GM08714 (cell line): ENCODE data around the gene RNASEH1.

ENCODE experiments used
- H3K4me3 ChIP-seq: fragments of 200-500 bp; sonication (Bioruptor generic); 2 replicates; pipeline ENCODE4 v1.5.1; 2014; ENCODE audit warnings: mild to moderate bottlenecking, low read length, inconsistent platforms
- ZNF274 ChIP-seq: IDR thresholded peaks from 2 replicates; pipeline ENCODE4 v1.6.1; 2012; ENCODE audit warnings: mild to moderate bottlenecking, low read depth, low read length

Gene RNASEH1

GRCh38 chr2:3598197-3598910 lies 40.2 kb upstream of the RNASEH1 start:
- H3K4me3 ChIP-seq, result no peak overlapping the region
- no peak for TF ChIP-seq ZNF274

- H3K4me3 ChIP-seq, result no peak overlapping the region
- no peak for TF ChIP-seq ZNF274
These were observed 39.4 kb upstream of the RNASEH1 start for GRCh38 chr2:3597567-3597966.

GRCh38 chr2:3596901-3597417 lies 38.8 kb upstream of the RNASEH1 start:
- H3K4me3 ChIP-seq, result no peak overlapping the region
- no peak for TF ChIP-seq ZNF274

- no peak for TF ChIP-seq ZNF274
- no peak overlapping the region for H3K4me3 ChIP-seq
These were observed 37.9 kb upstream of the RNASEH1 start for GRCh38 chr2:3595985-3596384.

- H3K4me3 ChIP-seq, result no peak overlapping the region
- TF ChIP-seq ZNF274, result no peak
These were observed 37.3 kb upstream of the RNASEH1 start for GRCh38 chr2:3595404-3595803.

GRCh38 chr2:3594493-3595281 lies 36.6 kb upstream of the RNASEH1 start, which contains the start of gene COLEC11:
COLEC11 (plus strand) TSS chr2:3595112; CDS start chr2:3604341, 9,229 bp downstream.
- no peak within 1 kb of the TSS for H3K4me3 ChIP-seq
- TF ChIP-seq ZNF274, result no peak

- H3K4me3 ChIP-seq, result no peak overlapping the region
- TF ChIP-seq ZNF274, result no peak
These were observed 31.0 kb upstream of the RNASEH1 start for GRCh38 chr2:3589086-3589485.

- H3K4me3 ChIP-seq, result no peak overlapping the region
- TF ChIP-seq ZNF274, result no peak
These were observed 30.0 kb upstream of the RNASEH1 start for GRCh38 chr2:3588084-3588483.

GRCh38 chr2:3587432-3587831 lies 29.3 kb upstream of the RNASEH1 start:
- no peak for TF ChIP-seq ZNF274
- no peak overlapping the region for H3K4me3 ChIP-seq

GRCh38 chr2:3587021-3587420 lies 28.9 kb upstream of the RNASEH1 start:
- no peak overlapping the region for H3K4me3 ChIP-seq
- TF ChIP-seq ZNF274, result no peak

GRCh38 chr2:3586220-3586619 lies 28.1 kb upstream of the RNASEH1 start:
- no peak overlapping the region for H3K4me3 ChIP-seq
- no peak for TF ChIP-seq ZNF274

GRCh38 chr2:3585261-3586109 lies 27.4 kb upstream of the RNASEH1 start:
- no peak overlapping the region for H3K4me3 ChIP-seq
- no peak for TF ChIP-seq ZNF274

GRCh38 chr2:3584608-3585260 lies 26.6 kb upstream of the RNASEH1 start:
- H3K4me3 ChIP-seq, result no peak overlapping the region
- no peak for TF ChIP-seq ZNF274

GRCh38 chr2:3584076-3584475 lies 25.9 kb upstream of the RNASEH1 start:
- TF ChIP-seq ZNF274, result no peak
- no peak overlapping the region for H3K4me3 ChIP-seq
